Ovary (tissue), 3 donors: ENCODE data around the gene MST1R.

ENCODE experiments used
- CTCF ChIP-seq, 3 donors: fragments of 450-650 bp in 2 of 3; fragments of 200-600 bp in 1 of 3; IDR thresholded peaks; one replicate each; pipeline versions ENCODE4 v1.5.1 to v1.8.0; 2016 to 2022; ENCODE audit warnings: antibody characterized with exemption in 3 of 3, mild to moderate bottlenecking in 1 of 3
- POLR2A ChIP-seq: fragments of 450-650 bp; IDR thresholded peaks from one replicate; pipeline ENCODE4 v1.6.1; 2017; ENCODE audit warnings: antibody characterized with exemption, mild to moderate bottlenecking, moderate library complexity
- donor health status: DM: no; HTN: no; CAD: no.

- TF ChIP-seq CTCF (IDR thresholded peaks at IDR 0.05) (peak in 1 of 3 donors; percentile 10), POLR2A (peak; percentile 85)
Measured at GRCh38 chr3:49939858-49940666, 36.4 kb upstream of the MST1R start, which contains the start of gene RBM6.
